ENCODE data around the gene ATXN7L2. TPM values are rescaled to one million over a fixed set of nuclear protein-coding genes. Genes with fewer than 3 reads are reported as not detected.
A peak's percentile ranks its signal among the peaks of the same experiment; 100 is the strongest.

The ATXN7L2 gene
- total RNA-seq, 1 donor from 2014 or later, result 5.9 TPM

- peaks cover 0 to 4% of the 10 kb centered on the region in 2 donors for H3K4me1 ChIP-seq
- peak overlapping the region; percentile 45 to 64 for H3K27ac ChIP-seq
- intact Hi-C loops (cut with DNase I), result loop anchor here (1.0 to 5.0 kb wide), 4 partner anchors 38 to 255 kb away; partner anchors contain the start of genes CYB561D1, PSMA5 and SYPL2
- peak overlapping the region; percentile 11 to 44 for H3K4me3 ChIP-seq
- TF ChIP-seq CTCF (IDR thresholded peaks at IDR 0.05), result peak; percentile 95 to 98 (median 97)
- H3K9me3 ChIP-seq, result no peaks in the 10 kb centered on the region
- no peaks in the 10 kb centered on the region for H3K27me3 ChIP-seq
- no peaks in the 10 kb centered on the region for H3K36me3 ChIP-seq
- DNase-seq (ENCODE audit: low spot score in 2 of 2), result peak; percentile 48 to 91
Measured at GRCh38 chr1:109532365-109533136, 48.8 kb downstream of the ATXN7L2 start.

- no peaks in the 10 kb centered on the region for H3K36me3 ChIP-seq
- H3K9me3 ChIP-seq, result no peaks in the 10 kb centered on the region
- peaks cover 0 to 4% of the 10 kb centered on the region in 2 donors for H3K4me1 ChIP-seq
- DNase-seq (ENCODE audit: low spot score in 2 of 2), result no peak
- intact Hi-C loops (cut with DNase I), result loop anchor here (5.0 kb wide), 1 partner anchor 257 kb away; no protein-coding TSS in a partner anchor
- TF ChIP-seq CTCF (IDR thresholded peaks at IDR 0.05), result no peak
- H3K27me3 ChIP-seq, result no peaks in the 10 kb centered on the region
- H3K27ac ChIP-seq, result no peak overlapping the region
- H3K4me3 ChIP-seq, result no peak overlapping the region
Measured at GRCh38 chr1:109534307-109534858, 50.7 kb downstream of the ATXN7L2 start.

- Histone ChIP-seq H3K4me3 (no peak overlapping the region), H3K36me3 (no peaks in the 10 kb centered on the region), H3K4me1 (peaks cover 0 to 4% of the 10 kb centered on the region in 2 donors), H3K27ac (peak overlapping the region; percentile 29 to 49), H3K27me3 (no peaks in the 10 kb centered on the region), H3K9me3 (no peaks in the 10 kb centered on the region)
- no peak for TF ChIP-seq CTCF (IDR thresholded peaks at IDR 0.05)
- DNase-seq (ENCODE audit: low spot score in 2 of 2), result no peak
- intact Hi-C loops (cut with DNase I), result no loop called here
Measured at GRCh38 chr1:109535481-109535880, 51.8 kb downstream of the ATXN7L2 start.

GRCh38 chr1:109535971-109536491, 52.3 kb downstream of the ATXN7L2 start:
- peak overlapping the region; percentile 29 to 49 for H3K27ac ChIP-seq
- no peak for TF ChIP-seq CTCF (IDR thresholded peaks at IDR 0.05)
- H3K4me1 ChIP-seq, result peaks cover 0 to 4% of the 10 kb centered on the region in 2 donors
- no peaks in the 10 kb centered on the region for H3K27me3 ChIP-seq
- H3K4me3 ChIP-seq, result no peak overlapping the region
- no peaks in the 10 kb centered on the region for H3K9me3 ChIP-seq
- no peaks in the 10 kb centered on the region for H3K36me3 ChIP-seq
- DNase-seq (ENCODE audit: low spot score in 2 of 2), result no peak
- intact Hi-C loops (cut with DNase I), result no loop called here

- intact Hi-C loops (cut with DNase I), result no loop called here
- Histone ChIP-seq H3K4me1 (peaks cover 0 to 2% of the 10 kb centered on the region in 2 donors), H3K36me3 (no peaks in the 10 kb centered on the region), H3K4me3 (no peak overlapping the region), H3K27me3 (no peaks in the 10 kb centered on the region), H3K27ac (no peak overlapping the region), H3K9me3 (no peaks in the 10 kb centered on the region)
- TF ChIP-seq CTCF (IDR thresholded peaks at IDR 0.05), result no peak
- DNase-seq (ENCODE audit: low spot score in 2 of 2), result no peak
Measured at GRCh38 chr1:109537450-109538178, 53.9 kb downstream of the ATXN7L2 start.
